Naive B cell (primary cell): ENCODE measurements around the gene USP25. TPM values are rescaled to one million over a fixed set of nuclear protein-coding genes. Genes with fewer than 3 reads are reported as not detected.

ENCODE experiments used
- ATAC-seq, 2 donors: fragments of 150-1000 bp; cut with Tn5 transposase; 2 replicates each; pipeline ENCODE4 v1.10.0; 2021; ENCODE audit warnings: low read depth in 2 of 2, mild to moderate bottlenecking in 2 of 2, moderate library complexity in 2 of 2
- DNase-seq: peaks from one replicate; pipeline ENCODE4 v3.0.0; 2022
- H3K27ac Mint-ChIP-seq, 6 donors: one replicate each; pipeline ENCODE4 v1.8.0; 2020 to 2022; ENCODE audit warnings: mild to moderate bottlenecking in 6 of 6, mixed read lengths in 6 of 6, moderate library complexity in 5 of 6, inconsistent platforms in 2 of 6
- H3K27me3 Mint-ChIP-seq, 3 donors: one replicate each; pipeline ENCODE4 v1.8.0; 2021 to 2022; ENCODE audit warnings: mixed read lengths in 3 of 3, mild to moderate bottlenecking in 1 of 3
- H3K36me3 Mint-ChIP-seq, 2 donors: one replicate each; pipeline ENCODE4 v1.8.0; 2020 to 2022; ENCODE audit warnings: mixed read lengths in 2 of 2, inconsistent platforms in 1 of 2, mild to moderate bottlenecking in 1 of 2
- H3K4me1 Mint-ChIP-seq, 3 donors: one replicate each; pipeline ENCODE4 v1.8.0; 2020 to 2022; ENCODE audit warnings: mixed read lengths in 3 of 3, inconsistent platforms in 1 of 3, mild to moderate bottlenecking in 1 of 3, moderate library complexity in 1 of 3
- H3K4me3 Mint-ChIP-seq, 8 donors: one replicate each; pipeline ENCODE4 v1.8.0; 2020 to 2022; ENCODE audit warnings: mild to moderate bottlenecking in 8 of 8, mixed read lengths in 8 of 8, moderate library complexity in 8 of 8, inconsistent platforms in 2 of 8
- H3K9me3 Mint-ChIP-seq, 7 donors: one replicate each; pipeline ENCODE4 v1.8.0; 2020 to 2022; ENCODE audit warnings: mixed read lengths in 7 of 7, mild to moderate bottlenecking in 5 of 7, inconsistent platforms in 2 of 7, moderate library complexity in 1 of 7
- polyA plus RNA-seq, 6 donors: library from polyadenylated mRNA; unstranded; fragments of 300-500 nt; fragmentation: Illumina TruSeq; gene quantifications; one replicate each; pipeline ENCODE4 v1.2.3, GENCODE V29; 2021; ENCODE audit warnings: low read depth in 6 of 6

The USP25 gene
- polyA plus RNA-seq, 6 donors from 2014 or later = 9.7 to 19.7 (median 13.3) TPM

DNA sequence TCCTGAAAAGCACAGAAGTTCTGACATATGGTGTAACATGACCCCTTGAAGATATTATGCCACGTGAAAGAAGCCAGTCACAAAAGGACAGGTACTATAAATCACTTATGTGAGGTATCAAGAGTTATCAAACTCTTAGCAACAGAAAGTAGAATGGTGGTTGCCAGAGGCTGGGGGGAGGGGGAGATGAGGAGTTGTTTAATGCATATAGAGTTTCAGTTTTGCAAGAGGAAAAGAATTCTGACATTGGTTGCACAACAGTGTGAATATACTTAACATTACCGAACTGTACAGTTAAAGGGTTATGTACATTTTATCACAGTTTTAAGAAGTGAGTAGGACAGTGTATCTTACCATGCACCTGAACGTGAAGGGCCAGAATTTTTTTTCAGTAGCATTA, 80.0 kb downstream of the USP25 start:
- ATAC-seq = no peak
- DNase-seq = no peak
- Mint-ChIP-seq H3K27ac (peak overlapping the region in 2 of 6 donors; percentile 28 to 70), H3K36me3 (peaks cover 46 to 55% of the 10 kb centered on the region in 2 donors), H3K9me3 (peaks cover 12 to 22% (median 17%) of the 10 kb centered on the region in 7 donors), H3K4me1 (peaks cover 0 to 6% (median 0%) of the 10 kb centered on the region in 3 donors), H3K27me3 (no peaks in the 10 kb centered on the region), H3K4me3 (no peak overlapping the region)

DNA sequence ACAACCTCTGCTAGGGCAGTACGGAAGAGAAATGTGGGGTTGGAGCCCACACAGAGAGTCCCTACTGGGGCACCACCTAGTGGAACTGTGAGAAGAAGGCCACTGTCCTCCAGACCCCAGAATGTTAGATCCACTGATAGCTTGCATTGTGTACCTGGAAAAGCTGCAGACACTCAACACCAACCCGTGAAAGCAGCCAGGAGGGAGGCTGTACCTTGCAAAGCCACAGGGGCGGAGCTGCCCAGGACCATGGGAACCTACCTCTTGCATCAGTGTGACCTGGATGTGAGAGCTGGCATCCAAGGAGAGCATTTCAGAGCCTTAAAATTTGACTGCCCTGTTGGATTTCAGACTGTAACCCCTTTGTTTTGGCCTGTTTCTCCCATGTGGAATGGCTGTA, 85.5 kb downstream of the USP25 start:
- no peak for DNase-seq
- H3K4me3 Mint-ChIP-seq = no peak overlapping the region
- peaks cover 68 to 76% of the 10 kb centered on the region in 2 donors for H3K36me3 Mint-ChIP-seq
- peaks cover 14 to 38% (median 34%) of the 10 kb centered on the region in 7 donors for H3K9me3 Mint-ChIP-seq
- no peak for ATAC-seq
- H3K4me1 Mint-ChIP-seq = peaks cover 0 to 6% (median 0%) of the 10 kb centered on the region in 3 donors
- peak overlapping the region in 1 of 6 donors; percentile 65 for H3K27ac Mint-ChIP-seq
- no peaks in the 10 kb centered on the region for H3K27me3 Mint-ChIP-seq

DNA sequence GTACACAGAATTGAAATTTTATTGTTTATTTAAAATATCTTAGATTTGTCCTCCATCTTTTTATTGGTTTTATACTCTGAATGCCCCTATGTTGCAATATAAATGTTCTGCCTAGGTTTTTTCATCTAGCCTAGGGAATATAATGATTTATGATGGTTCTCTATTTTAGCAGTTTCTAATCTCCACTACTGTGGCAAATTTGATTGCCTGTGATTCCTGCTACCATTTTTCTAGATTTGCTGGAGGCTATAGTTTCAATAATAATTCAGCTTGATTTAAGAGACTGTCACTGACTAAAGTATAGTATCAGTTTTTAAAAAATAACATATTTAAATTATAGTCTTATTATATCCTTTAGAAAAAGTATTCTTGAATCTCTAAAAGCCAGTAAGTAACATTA, 90.5 kb downstream of the USP25 start:
- peaks cover 40% of the 10 kb centered on the region in 2 donors for H3K36me3 Mint-ChIP-seq
- H3K9me3 Mint-ChIP-seq = peaks cover 3 to 12% (median 11%) of the 10 kb centered on the region in 7 donors
- peaks cover 0 to 6% (median 2%) of the 10 kb centered on the region in 3 donors for H3K4me1 Mint-ChIP-seq
- H3K4me3 Mint-ChIP-seq = no peak overlapping the region
- DNase-seq = no peak
- no peak for ATAC-seq
- no peak overlapping the region for H3K27ac Mint-ChIP-seq
- H3K27me3 Mint-ChIP-seq = no peaks in the 10 kb centered on the region

DNA sequence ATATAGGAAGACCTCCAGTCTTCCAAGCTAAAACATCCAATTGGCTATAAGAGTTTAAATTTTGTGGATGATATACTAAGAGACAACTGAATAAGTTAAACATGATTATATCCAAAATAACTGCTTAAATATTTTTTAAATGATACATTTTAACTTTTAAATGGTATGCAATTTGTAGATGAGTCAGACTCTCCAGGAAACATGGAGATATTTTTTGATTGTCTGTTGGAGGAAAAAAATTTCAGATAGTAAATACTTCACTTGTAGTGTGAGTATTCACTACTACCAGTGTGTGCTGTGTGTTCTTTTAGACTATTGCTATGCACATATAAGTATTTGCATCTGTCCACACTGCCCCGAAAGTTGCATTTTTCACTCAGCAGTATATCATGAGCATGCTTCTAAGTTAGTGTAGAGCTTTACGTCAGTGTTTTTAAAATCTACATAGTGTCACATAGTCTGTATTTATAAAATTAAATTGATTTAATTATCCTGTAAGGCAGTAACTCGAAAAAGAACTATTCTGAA, 91.1 kb downstream of the USP25 start:
- DNase-seq (no peak), ATAC-seq (no peak)
- Mint-ChIP-seq H3K27ac (no peak overlapping the region), H3K4me1 (peaks cover 0 to 7% (median 2%) of the 10 kb centered on the region in 3 donors), H3K27me3 (no peaks in the 10 kb centered on the region), H3K4me3 (no peak overlapping the region), H3K36me3 (peaks cover 34% of the 10 kb centered on the region in 2 donors), H3K9me3 (peaks cover 3 to 8% (median 6%) of the 10 kb centered on the region in 7 donors)

DNA sequence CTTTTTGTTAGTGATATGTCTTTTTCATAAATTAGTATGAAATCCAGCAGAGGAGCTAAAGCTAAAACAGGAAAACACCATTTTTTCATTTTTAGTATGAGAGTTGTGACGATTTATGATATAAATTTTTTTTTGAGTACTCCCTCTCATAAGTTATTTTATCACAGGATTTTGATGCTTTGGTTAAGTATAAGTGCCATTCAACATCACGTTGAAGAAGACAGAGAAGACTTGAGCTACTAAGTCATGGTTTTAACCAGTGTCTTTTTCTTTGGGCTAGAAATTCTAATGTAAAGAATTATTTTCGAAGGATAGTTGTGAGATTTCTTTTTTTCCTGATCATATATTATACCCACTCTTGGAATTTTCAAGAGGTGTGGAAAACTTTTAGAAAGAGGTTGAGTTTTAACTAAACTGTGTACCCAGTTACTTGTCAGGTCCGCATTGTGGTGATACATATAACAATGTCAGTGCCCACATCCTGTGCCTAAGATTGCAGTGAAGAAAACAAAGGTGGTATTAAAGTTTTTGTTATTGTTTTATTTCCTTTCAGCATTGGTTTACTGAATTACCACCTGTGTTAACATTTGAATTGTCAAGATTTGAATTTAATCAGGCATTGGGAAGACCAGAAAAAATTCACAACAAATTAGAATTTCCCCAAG, 93.8 kb downstream of the USP25 start:
- no peak for DNase-seq
- no peaks in the 10 kb centered on the region for H3K9me3 Mint-ChIP-seq
- no peak overlapping the region for H3K4me3 Mint-ChIP-seq
- no peak for ATAC-seq
- H3K36me3 Mint-ChIP-seq = peaks cover 16% of the 10 kb centered on the region in 2 donors
- peak overlapping the region in 1 of 6 donors; percentile 54 for H3K27ac Mint-ChIP-seq
- no peaks in the 10 kb centered on the region for H3K27me3 Mint-ChIP-seq
- H3K4me1 Mint-ChIP-seq = peaks cover 0 to 4% (median 2%) of the 10 kb centered on the region in 3 donors

DNA sequence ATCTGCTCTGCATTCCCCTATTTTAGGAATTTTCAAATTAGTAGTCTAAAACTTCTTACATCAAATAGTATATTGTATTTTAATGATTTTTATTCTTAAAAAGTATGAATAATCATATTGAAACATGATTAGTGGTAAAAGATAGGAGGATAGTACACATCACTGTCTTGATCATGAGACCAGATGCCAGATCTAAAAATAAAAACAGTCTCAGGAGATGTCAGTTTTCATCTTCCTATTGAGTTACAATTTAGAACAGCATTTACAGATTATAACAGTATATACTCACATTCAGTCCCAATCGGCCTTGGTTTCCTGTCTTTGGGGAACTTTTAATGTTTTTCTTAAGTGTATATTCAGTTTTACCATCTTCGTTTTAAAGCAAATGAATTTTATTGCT, 95.9 kb downstream of the USP25 start:
- ATAC-seq (no peak), DNase-seq (no peak)
- no peaks in the 10 kb centered on the region for H3K9me3 Mint-ChIP-seq
- no peaks in the 10 kb centered on the region for H3K27me3 Mint-ChIP-seq
- H3K4me3 Mint-ChIP-seq = no peak overlapping the region
- H3K4me1 Mint-ChIP-seq = peaks cover 0 to 4% (median 2%) of the 10 kb centered on the region in 3 donors
- H3K27ac Mint-ChIP-seq = peak overlapping the region in 2 of 6 donors; percentile 2 to 11
- peaks cover 7 to 8% of the 10 kb centered on the region in 2 donors for H3K36me3 Mint-ChIP-seq

DNA sequence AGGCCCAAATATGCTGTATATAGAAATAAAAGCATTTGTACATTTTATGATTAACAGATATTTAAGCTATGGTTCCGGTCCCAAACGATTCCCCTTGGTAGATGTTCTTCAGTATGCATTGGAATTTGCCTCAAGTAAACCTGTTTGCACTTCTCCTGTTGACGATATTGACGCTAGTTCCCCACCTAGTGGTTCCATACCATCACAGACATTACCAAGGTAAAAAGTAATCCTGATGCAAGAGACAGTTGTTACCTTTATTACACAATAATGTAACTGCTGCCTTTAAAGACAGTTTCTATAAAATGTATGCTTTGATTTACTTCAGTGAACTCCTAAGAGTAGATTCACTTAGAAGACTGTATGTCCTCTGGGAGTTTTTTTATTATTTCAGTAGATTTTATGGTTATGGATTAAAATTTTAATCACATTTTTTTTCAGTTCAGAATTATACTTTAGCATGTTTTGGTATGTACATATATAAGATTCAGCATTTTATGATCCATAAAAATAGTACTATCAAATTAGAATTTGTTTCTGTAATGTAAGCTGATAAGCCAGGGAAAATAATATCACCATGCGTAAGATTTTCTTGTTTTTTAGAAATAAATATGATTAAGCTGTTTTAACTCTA, 96.5 kb downstream of the USP25 start:
- Mint-ChIP-seq H3K4me3 (no peak overlapping the region), H3K4me1 (peaks cover 0 to 4% (median 2%) of the 10 kb centered on the region in 3 donors), H3K27me3 (no peaks in the 10 kb centered on the region), H3K9me3 (no peaks in the 10 kb centered on the region), H3K27ac (peak overlapping the region in 2 of 6 donors; percentile 6 to 11), H3K36me3 (peaks cover 10% of the 10 kb centered on the region in 2 donors)
- peak; percentile 8 for DNase-seq
- peak; percentile 40 to 67 for ATAC-seq

DNA sequence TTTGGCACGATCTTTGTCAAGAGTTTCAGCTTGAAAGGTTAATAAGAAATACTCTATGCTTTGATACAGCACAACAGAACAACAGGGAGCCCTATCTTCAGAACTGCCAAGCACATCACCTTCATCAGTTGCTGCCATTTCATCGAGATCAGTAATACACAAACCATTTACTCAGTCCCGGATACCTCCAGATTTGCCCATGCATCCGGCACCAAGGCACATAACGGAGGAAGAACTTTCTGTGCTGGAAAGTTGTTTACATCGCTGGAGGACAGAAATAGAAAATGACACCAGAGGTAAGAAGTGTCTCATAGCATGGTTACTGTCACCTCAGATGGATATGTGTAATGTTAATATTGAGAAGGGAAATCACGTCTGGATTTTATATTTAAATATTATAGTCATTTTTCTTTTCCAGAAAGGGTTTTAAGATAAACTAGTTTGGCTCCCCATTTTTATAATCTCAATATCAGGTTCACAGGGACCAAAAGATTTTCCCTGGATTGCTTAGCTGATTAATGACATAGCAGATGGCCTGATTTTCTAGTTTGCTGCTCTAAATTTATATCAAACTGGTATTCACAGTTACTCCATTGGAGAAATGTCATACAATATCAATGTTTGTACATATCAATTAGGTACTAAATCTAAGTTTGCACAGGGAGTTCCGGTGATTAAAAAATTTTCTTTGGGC, 97.3 kb downstream of the USP25 start:
- Mint-ChIP-seq H3K27ac (peak overlapping the region in 1 of 6 donors; percentile 64), H3K4me1 (peaks cover 0 to 4% (median 2%) of the 10 kb centered on the region in 3 donors), H3K36me3 (peaks cover 7 to 17% of the 10 kb centered on the region in 2 donors), H3K27me3 (no peaks in the 10 kb centered on the region), H3K9me3 (no peaks in the 10 kb centered on the region), H3K4me3 (no peak overlapping the region)
- ATAC-seq (no peak), DNase-seq (no peak)

DNA sequence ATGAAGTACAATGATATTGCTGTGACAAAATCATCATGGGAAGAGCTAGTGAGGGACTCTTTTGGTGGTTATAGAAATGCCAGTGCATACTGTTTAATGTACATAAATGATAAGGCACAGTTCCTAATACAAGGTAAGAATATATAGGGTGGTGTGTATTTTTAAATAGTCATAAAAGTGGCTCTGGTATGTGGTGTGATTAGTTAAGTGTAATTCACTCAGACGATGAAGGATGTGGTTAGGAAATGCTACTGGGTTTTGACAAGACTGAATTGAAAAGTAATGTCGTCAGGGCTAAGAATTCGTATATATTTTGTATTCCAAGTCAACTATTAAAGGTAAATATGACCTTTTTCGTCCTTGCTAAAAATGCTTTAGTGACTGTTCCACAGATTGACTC, 101.7 kb downstream of the USP25 start:
- H3K36me3 Mint-ChIP-seq = peaks cover 18 to 29% of the 10 kb centered on the region in 2 donors
- no peaks in the 10 kb centered on the region for H3K9me3 Mint-ChIP-seq
- no peak for DNase-seq
- H3K4me1 Mint-ChIP-seq = peaks cover 0 to 5% (median 0%) of the 10 kb centered on the region in 3 donors
- no peak overlapping the region for H3K4me3 Mint-ChIP-seq
- peak overlapping the region in 1 of 6 donors; percentile 53 for H3K27ac Mint-ChIP-seq
- no peak for ATAC-seq
- H3K27me3 Mint-ChIP-seq = no peaks in the 10 kb centered on the region

DNA sequence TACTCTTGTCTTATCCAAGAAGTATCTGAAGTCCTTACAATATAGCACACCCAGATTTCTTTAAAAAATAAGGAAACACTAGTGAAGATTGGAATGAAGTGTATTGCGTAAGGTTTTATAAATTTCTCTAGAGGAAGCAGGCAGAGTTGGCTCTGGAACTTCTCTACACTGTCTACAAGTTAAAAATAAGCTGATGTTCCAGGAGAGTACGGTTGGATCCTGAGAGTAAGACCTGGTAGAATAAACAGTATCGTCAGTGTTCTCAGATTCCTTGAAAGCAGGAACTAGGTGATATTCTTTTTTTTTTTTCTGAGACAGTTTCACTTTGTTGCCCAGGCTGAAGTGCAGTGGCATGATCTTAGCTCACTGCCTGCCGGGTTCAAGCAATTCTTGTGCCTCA, 107.9 kb downstream of the USP25 start:
- no peak overlapping the region for H3K4me3 Mint-ChIP-seq

DNA sequence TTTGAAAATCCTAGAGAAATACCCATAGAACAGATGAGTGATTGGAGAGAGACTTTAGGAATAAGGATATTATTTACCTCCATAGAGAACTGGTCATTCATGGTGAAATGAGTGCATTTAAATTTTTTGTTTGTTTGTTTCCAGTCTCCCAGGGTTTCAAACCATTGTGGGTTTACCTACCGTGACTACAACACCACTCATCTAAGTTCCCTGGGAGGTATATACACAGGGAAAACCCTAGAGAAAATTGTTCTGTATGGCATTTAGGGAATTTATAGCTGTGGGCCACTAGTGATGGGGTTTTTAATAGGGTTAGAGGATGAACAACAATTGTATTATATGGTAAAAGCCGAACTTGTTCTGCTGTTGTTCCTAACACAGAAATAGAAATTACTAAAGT, 109.2 kb downstream of the USP25 start:
- no peaks in the 10 kb centered on the region for H3K9me3 Mint-ChIP-seq
- peaks cover 8 to 17% of the 10 kb centered on the region in 2 donors for H3K36me3 Mint-ChIP-seq
- no peak overlapping the region for H3K27ac Mint-ChIP-seq
- H3K4me1 Mint-ChIP-seq = peaks cover 0 to 5% (median 0%) of the 10 kb centered on the region in 3 donors
- ATAC-seq (no peak), DNase-seq (no peak)
- no peak overlapping the region for H3K4me3 Mint-ChIP-seq
- H3K27me3 Mint-ChIP-seq = no peaks in the 10 kb centered on the region

More for the DNA sequence above, 107.9 kb downstream of the USP25 start:
- H3K27me3 Mint-ChIP-seq = no peaks in the 10 kb centered on the region
- no peaks in the 10 kb centered on the region for H3K9me3 Mint-ChIP-seq
- DNase-seq (no peak), ATAC-seq (no peak)
- peaks cover 0 to 5% (median 0%) of the 10 kb centered on the region in 3 donors for H3K4me1 Mint-ChIP-seq
- H3K36me3 Mint-ChIP-seq = peaks cover 8 to 10% of the 10 kb centered on the region in 2 donors
- peak overlapping the region in 1 of 6 donors; percentile 39 for H3K27ac Mint-ChIP-seq

DNA sequence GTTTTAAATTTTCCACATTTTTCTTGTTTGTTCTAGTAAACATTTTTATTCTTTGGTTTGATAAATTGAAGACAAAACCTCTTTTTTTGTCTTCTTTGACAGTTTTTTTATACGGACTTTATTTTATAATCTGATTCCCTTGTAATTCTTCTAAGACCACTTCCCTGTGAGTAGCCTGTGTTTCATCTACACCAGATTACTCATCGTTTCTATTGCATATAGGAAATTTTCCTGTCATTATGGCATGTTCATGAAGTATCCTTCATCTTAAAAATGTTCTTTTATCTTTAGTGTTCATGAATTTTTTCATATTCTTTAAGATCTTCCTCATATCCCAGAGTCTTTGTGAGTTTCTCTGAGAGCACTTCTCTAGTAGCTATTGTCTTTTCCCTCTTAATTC, 109.8 kb downstream of the USP25 start:
- Mint-ChIP-seq H3K4me1 (peaks cover 0 to 5% (median 0%) of the 10 kb centered on the region in 3 donors), H3K9me3 (no peaks in the 10 kb centered on the region), H3K27me3 (no peaks in the 10 kb centered on the region), H3K27ac (no peak overlapping the region), H3K36me3 (peaks cover 8 to 13% of the 10 kb centered on the region in 2 donors), H3K4me3 (no peak overlapping the region)
- ATAC-seq (no peak), DNase-seq (no peak)

DNA sequence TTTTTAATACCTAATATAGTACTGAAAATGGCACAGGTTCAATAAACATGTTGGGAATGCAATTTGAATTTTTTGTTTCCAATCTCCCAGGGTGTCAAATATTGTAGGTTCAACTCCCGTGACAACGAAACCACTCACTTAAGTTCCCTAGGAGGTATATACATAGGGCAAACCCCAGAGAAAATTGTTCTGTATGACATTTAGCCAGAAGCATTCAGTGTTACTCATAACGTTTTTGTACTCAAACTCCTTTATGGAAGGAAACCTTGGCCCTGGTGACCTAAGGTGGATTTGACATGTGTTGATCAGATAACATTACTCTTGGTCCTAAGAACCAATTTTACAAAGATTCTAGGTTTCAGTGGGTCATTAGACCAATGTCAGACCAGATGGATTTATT, 110.6 kb downstream of the USP25 start:
- no peak overlapping the region for H3K27ac Mint-ChIP-seq
- ATAC-seq (no peak), DNase-seq (no peak)
- H3K9me3 Mint-ChIP-seq = no peaks in the 10 kb centered on the region
- H3K4me1 Mint-ChIP-seq = peaks cover 0 to under 1% (median 0%) of the 10 kb centered on the region in 3 donors
- H3K36me3 Mint-ChIP-seq = peaks cover 1 to 7% of the 10 kb centered on the region in 2 donors
- no peaks in the 10 kb centered on the region for H3K27me3 Mint-ChIP-seq
- no peak overlapping the region for H3K4me3 Mint-ChIP-seq
